Endothelial cell of umbilical vein (primary cell): ENCODE results near the gene ICAM5. TPM values are rescaled to one million over a fixed set of nuclear protein-coding genes. Genes with fewer than 3 reads are reported as not detected.

Experiments used
- BruUV-seq: library from RNA; stranded (reverse); fragments of 400-500 nt; replicated peaks from 2 replicates; lab custom pipeline; 2021; lab: Mats Ljungman, UMichigan
- CTCF ChIA-PET: fragments of 300-600, 350-600 bp; sonication (Branson Sonifier 250); formaldehyde crosslinking; loops from one replicate; lab custom pipeline; 2021; ENCODE audit warnings: antibody characterized with exemption, inconsistent platforms; lab: Charles Lee
- POLR2A ChIA-PET: fragments of 300-600, 350-600 bp; sonication (Branson Sonifier 250); formaldehyde crosslinking; loops from one replicate; lab custom pipeline; 2021; ENCODE audit warnings: antibody characterized with exemption, inconsistent platforms; lab: Charles Lee
- DNase-seq: peaks from one replicate; pipeline ENCODE4 v3.0.0-alpha.2; 2011; ENCODE audit warnings: low read depth, low spot score
- FAIRE-seq: peaks from 2 replicates; lab custom pipeline; 2011; peaks lifted over from hg19 to GRCh38; lab: Jason Lieb, UNC
- H2AFZ ChIP-seq: 2 replicates; pipeline ENCODE4 v1.6.0; 2012; ENCODE audit warnings: low read depth, low read length, control low read depth, inconsistent platforms
- H3K27ac ChIP-seq: 2 replicates; pipeline ENCODE4 v1.5.1; 2011; ENCODE audit warnings: low read depth, mild to moderate bottlenecking, control low read depth, low read length, moderate library complexity; ENCODE audit not compliant: insufficient read depth
- H3K27me3 ChIP-seq, 2 experiments: 2 replicates each; pipeline versions ENCODE4 v1.6.0 to v1.6.1; 2011; ENCODE audit warnings: low read length in 2 of 2, mixed read lengths in 1 of 2; ENCODE audit not compliant: control insufficient read depth in 2 of 2, insufficient read depth in 2 of 2
- H3K36me3 ChIP-seq, 2 experiments: 2 replicates in 1 of 2; 3 replicates in 1 of 2; pipeline ENCODE4 v1.5.1; 2011; ENCODE audit warnings: low read length in 2 of 2, mild to moderate bottlenecking in 1 of 2, moderate library complexity in 1 of 2; ENCODE audit not compliant: control insufficient read depth in 2 of 2, insufficient read depth in 2 of 2; ENCODE audit errors: extremely low read depth in 1 of 2
- H3K4me1 ChIP-seq: 3 replicates; pipeline ENCODE4 v1.5.1; 2011; ENCODE audit warnings: mild to moderate bottlenecking, low read length; ENCODE audit not compliant: control insufficient read depth, insufficient read depth; ENCODE audit errors: extremely low read depth
- H3K4me2 ChIP-seq: 2 replicates; pipeline ENCODE4 v1.6.1; 2011; ENCODE audit warnings: low read length, control low read depth, mixed read lengths; ENCODE audit not compliant: insufficient read depth
- H3K4me3 ChIP-seq, 3 experiments: fragments of 200-600 bp in 1 of 3; sonication (generic), shearing (Covaris generic) in 1 of 3; replicated peaks in 1 of 3; 2 replicates each; pipeline ENCODE4 v1.5.1; 2011 to 2016; ENCODE audit warnings: control low read depth in 3 of 3, low read length in 3 of 3, mild to moderate bottlenecking in 2 of 3, inconsistent platforms in 1 of 3, low read depth in 1 of 3, moderate library complexity in 1 of 3; ENCODE audit not compliant: insufficient read depth in 1 of 3
- H3K79me2 ChIP-seq: 2 replicates; pipeline ENCODE4 v1.6.0; 2012; ENCODE audit warnings: low read length, inconsistent platforms; ENCODE audit not compliant: control insufficient read depth, insufficient read depth
- H3K9ac ChIP-seq: replicated peaks from 2 replicates; pipeline ENCODE3; 2011; ENCODE audit warnings: low read length, control low read depth; ENCODE audit not compliant: insufficient read depth; ENCODE audit errors: extremely low read depth
- H3K9me1 ChIP-seq: replicated peaks from 3 replicates; pipeline ENCODE4 v1.6.0; 2011; ENCODE audit warnings: mild to moderate bottlenecking, low read length; ENCODE audit not compliant: control insufficient read depth, insufficient read depth; ENCODE audit errors: extremely low read depth
- H3K9me3 ChIP-seq: replicated peaks from 2 replicates; pipeline ENCODE4 v1.5.1; 2012; ENCODE audit warnings: low read length, inconsistent platforms; ENCODE audit not compliant: control insufficient read depth, insufficient read depth
- H4K20me1 ChIP-seq: replicated peaks from 2 replicates; pipeline ENCODE3; 2011; ENCODE audit warnings: mild to moderate bottlenecking, low read length; ENCODE audit not compliant: control insufficient read depth, insufficient read depth; ENCODE audit errors: extremely low read depth
- EZH2 ChIP-seq: IDR thresholded peaks from 2 replicates; pipeline ENCODE4 v1.6.1; 2012; ENCODE audit warnings: borderline replicate concordance, low read depth, mild to moderate bottlenecking, moderate library complexity, low read length, inconsistent platforms; ENCODE audit not compliant: severe bottlenecking
- FOS ChIP-seq: IDR thresholded peaks from 2 replicates; pipeline ENCODE4 v1.6.1; 2011; ENCODE audit warnings: mild to moderate bottlenecking, low read length, moderate library complexity, borderline replicate concordance; ENCODE audit not compliant: insufficient read depth
- GATA2 ChIP-seq: IDR thresholded peaks from 2 replicates; pipeline ENCODE4 v1.7.0; 2011; ENCODE audit warnings: low read depth, mild to moderate bottlenecking, moderate library complexity, mixed read lengths, low read length; ENCODE audit not compliant: insufficient read length, insufficient read depth
- JUN ChIP-seq: IDR thresholded peaks from 2 replicates; pipeline ENCODE4 v1.6.1; 2011; ENCODE audit warnings: borderline replicate concordance, low read depth; ENCODE audit not compliant: insufficient read length, insufficient read depth
- MYC ChIP-seq: IDR thresholded peaks from one replicate; pipeline ENCODE4 v1.6.1; 2011; ENCODE audit warnings: mild to moderate bottlenecking, low read depth, low read length
- POLR2A ChIP-seq: IDR thresholded peaks from 2 replicates; pipeline ENCODE4 v1.6.1; 2012; ENCODE audit warnings: low read depth, mild to moderate bottlenecking, control low read depth, low read length
- POLR2AphosphoS5 ChIP-seq: IDR thresholded peaks from 2 replicates; pipeline ENCODE4 v1.6.1; 2012; ENCODE audit warnings: low read depth, mild to moderate bottlenecking, control low read depth, low read length, moderate library complexity; ENCODE audit not compliant: insufficient read depth
- dilution Hi-C: fragments of 300-500 bp; cut with MboI; formaldehyde crosslinking; loops from one replicate; pipeline ENCODE4 v1.15.0; 2019; ENCODE audit warnings: low sequenced_read_pairs; ENCODE audit not compliant: extremely low pct_ligation_motif_present
- intact Hi-C: fragments of 100-400 bp; cut with micrococcal nuclease; formaldehyde crosslinking; loops from one replicate; pipeline ENCODE4 v1.10.0; 2022
- polyA plus RNA-seq, 4 experiments: library from polyadenylated mRNA; depleted of rRNA in 3 of 4; stranded (reverse) in 3 of 4; unstranded in 1 of 4; fragments of >200 nt; gene quantifications; 2 replicates each; pipeline versions ENCODE4 v1.2.1 to v1.2.3, GENCODE V29; 2011 to 2012; ENCODE audit warnings: missing spikeins in 1 of 4
- total RNA-seq: library from RNA; stranded (reverse); gene quantifications from 2 replicates; pipeline ENCODE4 v1.2.3, GENCODE V29; 2021
- TF ChIP-seq, protein P1 (sequence below), 2 donors: IDR thresholded peaks; 1 replicate in 1 of 2; 2 replicates in 1 of 2; pipeline ENCODE4 v1.5.1; 2011; ENCODE audit warnings: low read length in 2 of 2, mild to moderate bottlenecking in 2 of 2, moderate library complexity in 2 of 2, control low read depth in 1 of 2, inconsistent platforms in 1 of 2, low read depth in 1 of 2; ENCODE audit not compliant: insufficient read depth in 1 of 2; ENCODE audit errors: extremely low read depth in 1 of 2
- TF ChIP-seq, protein P2 (sequence below): IDR thresholded peaks from 2 replicates; pipeline ENCODE4 v1.6.1; 2011; ENCODE audit not compliant: insufficient read depth, insufficient read length

Gene ICAM5
- total and polyA plus RNA-seq, 2 donors (not counting 3 experiments of a cell fraction or from before 2014, with no cell fraction given), result 0.10 to 0.40 TPM

DNA sequence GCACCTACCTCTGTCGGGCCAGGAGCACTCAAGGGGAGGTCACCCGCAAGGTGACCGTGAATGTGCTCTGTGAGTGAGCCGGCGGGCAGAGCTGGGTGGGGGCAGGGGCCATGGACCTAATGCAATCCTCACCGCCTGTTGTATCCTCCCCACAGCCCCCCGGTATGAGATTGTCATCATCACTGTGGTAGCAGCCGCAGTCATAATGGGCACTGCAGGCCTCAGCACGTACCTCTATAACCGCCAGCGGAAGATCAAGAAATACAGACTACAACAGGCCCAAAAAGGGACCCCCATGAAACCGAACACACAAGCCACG is 4.8 kb upstream of the ICAM5 start:
- no peaks in the 10 kb centered on the region for H3K9me3 ChIP-seq
- dilution Hi-C loops, result no loop called here
- POLR2A ChIA-PET, result no interaction called here
- no peaks in the 10 kb centered on the region for H3K79me2 ChIP-seq
- no peaks in the 10 kb centered on the region for H4K20me1 ChIP-seq
- no peak overlapping the region for H3K27ac ChIP-seq
- intact Hi-C loops, result no loop called here
- H3K4me1 ChIP-seq, result peaks cover 14% of the 10 kb centered on the region
- peaks cover under 1 to 8% of the 10 kb centered on the region in 2 experiments for H3K27me3 ChIP-seq
- H3K36me3 ChIP-seq, result peaks cover 0 to 4% of the 10 kb centered on the region in 2 experiments
- CTCF ChIA-PET, result interaction anchor here (1.5 to 4.1 kb wide), 3 partner anchors 13 to 104 kb away, joined by 4 to 14 read pairs (median 8); partner anchors contain the start of gene ICAM1
- FAIRE-seq (no peak), DNase-seq (no peak)
- BruUV-seq, result no TSS peak
- no peak overlapping the region for H3K4me3 ChIP-seq
- H3K4me2 ChIP-seq, result no peak overlapping the region
- no peaks in the 10 kb centered on the region for H3K9me1 ChIP-seq
- no peak for TF ChIP-seq MYC
- TF ChIP-seq, protein P1, sequence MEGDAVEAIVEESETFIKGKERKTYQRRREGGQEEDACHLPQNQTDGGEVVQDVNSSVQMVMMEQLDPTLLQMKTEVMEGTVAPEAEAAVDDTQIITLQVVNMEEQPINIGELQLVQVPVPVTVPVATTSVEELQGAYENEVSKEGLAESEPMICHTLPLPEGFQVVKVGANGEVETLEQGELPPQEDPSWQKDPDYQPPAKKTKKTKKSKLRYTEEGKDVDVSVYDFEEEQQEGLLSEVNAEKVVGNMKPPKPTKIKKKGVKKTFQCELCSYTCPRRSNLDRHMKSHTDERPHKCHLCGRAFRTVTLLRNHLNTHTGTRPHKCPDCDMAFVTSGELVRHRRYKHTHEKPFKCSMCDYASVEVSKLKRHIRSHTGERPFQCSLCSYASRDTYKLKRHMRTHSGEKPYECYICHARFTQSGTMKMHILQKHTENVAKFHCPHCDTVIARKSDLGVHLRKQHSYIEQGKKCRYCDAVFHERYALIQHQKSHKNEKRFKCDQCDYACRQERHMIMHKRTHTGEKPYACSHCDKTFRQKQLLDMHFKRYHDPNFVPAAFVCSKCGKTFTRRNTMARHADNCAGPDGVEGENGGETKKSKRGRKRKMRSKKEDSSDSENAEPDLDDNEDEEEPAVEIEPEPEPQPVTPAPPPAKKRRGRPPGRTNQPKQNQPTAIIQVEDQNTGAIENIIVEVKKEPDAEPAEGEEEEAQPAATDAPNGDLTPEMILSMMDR (IDR thresholded peaks at IDR 0.05; ENCODE audit: extremely low read depth in 1 of 2, insufficient read depth in 1 of 2, low read depth in 1 of 2, low read length in 2 of 2), result no peak
- H2AFZ ChIP-seq, result no peak overlapping the region
- H3K9ac ChIP-seq, result no peak overlapping the region

DNA sequence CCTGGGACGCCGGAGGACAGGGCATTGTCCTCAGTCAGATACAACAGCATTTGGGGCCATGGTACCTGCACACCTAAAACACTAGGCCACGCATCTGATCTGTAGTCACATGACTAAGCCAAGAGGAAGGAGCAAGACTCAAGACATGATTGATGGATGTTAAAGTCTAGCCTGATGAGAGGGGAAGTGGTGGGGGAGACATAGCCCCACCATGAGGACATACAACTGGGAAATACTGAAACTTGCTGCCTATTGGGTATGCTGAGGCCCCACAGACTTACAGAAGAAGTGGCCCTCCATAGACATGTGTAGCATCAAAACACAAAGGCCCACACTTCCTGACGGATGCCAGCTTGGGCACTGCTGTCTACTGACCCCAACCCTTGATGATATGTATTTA is 4.4 kb upstream of the ICAM5 start:
- H3K27ac ChIP-seq, result no peak overlapping the region
- intact Hi-C loops (no loop called here), dilution Hi-C loops (no loop called here)
- H4K20me1 ChIP-seq, result no peaks in the 10 kb centered on the region
- H2AFZ ChIP-seq, result no peak overlapping the region
- ChIA-PET POLR2A (interaction anchor here (0.9 kb wide), 1 partner anchor 15 kb away, joined by 3 read pairs; the partner anchor contains the start of gene ICAM1), CTCF (interaction anchor here (1.0 to 4.1 kb wide), 6 partner anchors 14 to 194 kb away, joined by 4 to 14 read pairs (median 7); partner anchors contain the start of gene ICAM1)
- DNase-seq (no peak), FAIRE-seq (no peak)
- H3K36me3 ChIP-seq, result peaks cover 0 to 4% of the 10 kb centered on the region in 2 experiments
- H3K4me1 ChIP-seq, result peaks cover 16% of the 10 kb centered on the region
- no peak overlapping the region for H3K4me2 ChIP-seq
- no peaks in the 10 kb centered on the region for H3K9me3 ChIP-seq
- no peak for TF ChIP-seq POLR2A
- TF ChIP-seq, protein P1 (IDR thresholded peaks at IDR 0.05; ENCODE audit: extremely low read depth in 1 of 2, insufficient read depth in 1 of 2, low read depth in 1 of 2, low read length in 2 of 2), result no peak
- no peak for TF ChIP-seq POLR2AphosphoS5
- no peak for TF ChIP-seq FOS
- TF ChIP-seq JUN, result no peak
- TF ChIP-seq MYC, result no peak
- no peak for TF ChIP-seq EZH2
- TF ChIP-seq GATA2, result no peak
- TF ChIP-seq, protein P2, sequence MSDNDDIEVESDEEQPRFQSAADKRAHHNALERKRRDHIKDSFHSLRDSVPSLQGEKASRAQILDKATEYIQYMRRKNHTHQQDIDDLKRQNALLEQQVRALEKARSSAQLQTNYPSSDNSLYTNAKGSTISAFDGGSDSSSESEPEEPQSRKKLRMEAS, result no peak
- no peak overlapping the region for H3K4me3 ChIP-seq
- H3K79me2 ChIP-seq, result no peaks in the 10 kb centered on the region
- no TSS peak for BruUV-seq
- H3K9ac ChIP-seq, result no peak overlapping the region
- H3K9me1 ChIP-seq, result no peaks in the 10 kb centered on the region
- H3K27me3 ChIP-seq, result peaks cover 5 to 13% of the 10 kb centered on the region in 2 experiments
